ENCODE measurements around the gene NALCN. TPM values are rescaled to one million over a fixed set of nuclear protein-coding genes. Genes with fewer than 3 reads are reported as not detected.

NALCN gene
- total RNA-seq, 1 donor = 11.2 TPM

DNA sequence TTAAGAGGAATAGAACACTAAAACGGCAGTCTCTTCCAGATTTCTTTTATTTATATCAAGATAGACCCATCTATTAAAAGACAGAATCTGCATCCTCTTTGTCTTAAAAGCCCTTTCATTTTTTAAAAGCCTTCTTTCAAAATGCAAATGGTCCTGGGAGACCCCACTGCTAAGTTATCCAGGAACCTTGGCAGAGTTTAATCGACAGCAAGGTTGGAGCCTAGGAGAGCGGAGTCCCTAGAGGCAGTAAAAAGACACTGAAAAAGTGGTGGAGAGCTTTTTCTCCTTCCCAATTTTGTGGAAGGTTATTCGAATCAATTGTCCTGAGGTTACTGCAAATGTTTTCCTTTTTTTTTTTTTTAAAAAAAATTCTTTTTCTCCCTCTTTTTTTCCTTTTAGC lies 294.7 kb downstream of the NALCN start:
- Histone ChIP-seq H3K4me3 (ENCODE audit: insufficient read depth, low read length) (no peak overlapping the region), H3K4me1 (ENCODE audit: insufficient read depth, low read length) (no peaks in the 10 kb centered on the region), H3K79me2 (ENCODE audit: insufficient read depth, low read length) (no peaks in the 10 kb centered on the region), H3K9me3 (ENCODE audit: low read depth, low read length) (no peaks in the 10 kb centered on the region), H3K4me2 (ENCODE audit: insufficient read depth, low read length) (no peak overlapping the region), H3K27ac (ENCODE audit: low read depth, low read length) (no peak overlapping the region), H2AFZ (ENCODE audit: low read length) (no peak overlapping the region), H4K20me1 (ENCODE audit: insufficient read depth, low read length) (no peaks in the 10 kb centered on the region), H3K27me3 (ENCODE audit: insufficient read depth, low read length) (no peaks in the 10 kb centered on the region), H3K36me3 (ENCODE audit: insufficient read depth, low read length) (no peaks in the 10 kb centered on the region)
- no peak for DNase-seq (ENCODE audit: insufficient read length, low spot score, missing footprints)
- TF ChIP-seq, protein P1, sequence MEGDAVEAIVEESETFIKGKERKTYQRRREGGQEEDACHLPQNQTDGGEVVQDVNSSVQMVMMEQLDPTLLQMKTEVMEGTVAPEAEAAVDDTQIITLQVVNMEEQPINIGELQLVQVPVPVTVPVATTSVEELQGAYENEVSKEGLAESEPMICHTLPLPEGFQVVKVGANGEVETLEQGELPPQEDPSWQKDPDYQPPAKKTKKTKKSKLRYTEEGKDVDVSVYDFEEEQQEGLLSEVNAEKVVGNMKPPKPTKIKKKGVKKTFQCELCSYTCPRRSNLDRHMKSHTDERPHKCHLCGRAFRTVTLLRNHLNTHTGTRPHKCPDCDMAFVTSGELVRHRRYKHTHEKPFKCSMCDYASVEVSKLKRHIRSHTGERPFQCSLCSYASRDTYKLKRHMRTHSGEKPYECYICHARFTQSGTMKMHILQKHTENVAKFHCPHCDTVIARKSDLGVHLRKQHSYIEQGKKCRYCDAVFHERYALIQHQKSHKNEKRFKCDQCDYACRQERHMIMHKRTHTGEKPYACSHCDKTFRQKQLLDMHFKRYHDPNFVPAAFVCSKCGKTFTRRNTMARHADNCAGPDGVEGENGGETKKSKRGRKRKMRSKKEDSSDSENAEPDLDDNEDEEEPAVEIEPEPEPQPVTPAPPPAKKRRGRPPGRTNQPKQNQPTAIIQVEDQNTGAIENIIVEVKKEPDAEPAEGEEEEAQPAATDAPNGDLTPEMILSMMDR (IDR thresholded peaks at IDR 0.05; ENCODE audit: extremely low read depth, low read depth, low read length) = no peak

DNA sequence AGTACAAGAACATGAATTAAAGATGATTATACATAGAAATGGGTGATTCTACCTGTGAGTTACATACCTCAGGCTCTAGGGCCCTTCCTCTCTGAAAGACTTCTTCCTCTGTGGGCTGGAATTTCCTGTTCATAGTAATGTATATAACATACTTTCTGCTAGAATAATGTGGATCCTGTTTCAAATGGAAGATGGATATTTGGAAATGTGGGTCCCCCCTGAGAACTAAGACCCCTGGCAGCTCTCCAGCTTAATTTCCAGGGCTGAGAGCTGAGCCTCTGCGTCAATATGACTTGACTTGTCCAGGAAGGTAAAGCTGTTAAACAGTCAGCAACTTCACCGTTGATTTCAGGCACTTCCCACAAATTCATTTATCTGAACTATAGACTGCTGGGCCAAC lies 296.3 kb downstream of the NALCN start:
- Histone ChIP-seq H2AFZ (ENCODE audit: low read length) (no peak overlapping the region), H3K4me1 (ENCODE audit: insufficient read depth, low read length) (no peaks in the 10 kb centered on the region), H3K27ac (ENCODE audit: low read depth, low read length) (no peak overlapping the region), H3K79me2 (ENCODE audit: insufficient read depth, low read length) (no peaks in the 10 kb centered on the region), H3K9me3 (ENCODE audit: low read depth, low read length) (no peaks in the 10 kb centered on the region), H3K27me3 (ENCODE audit: insufficient read depth, low read length) (no peaks in the 10 kb centered on the region), H3K36me3 (ENCODE audit: insufficient read depth, low read length) (no peaks in the 10 kb centered on the region), H4K20me1 (ENCODE audit: insufficient read depth, low read length) (no peaks in the 10 kb centered on the region), H3K4me2 (ENCODE audit: insufficient read depth, low read length) (no peak overlapping the region), H3K4me3 (ENCODE audit: insufficient read depth, low read length) (no peak overlapping the region)
- TF ChIP-seq, protein P1 (IDR thresholded peaks at IDR 0.05; ENCODE audit: extremely low read depth, low read depth, low read length) = no peak
- no peak for DNase-seq (ENCODE audit: insufficient read length, low spot score, missing footprints)

DNA sequence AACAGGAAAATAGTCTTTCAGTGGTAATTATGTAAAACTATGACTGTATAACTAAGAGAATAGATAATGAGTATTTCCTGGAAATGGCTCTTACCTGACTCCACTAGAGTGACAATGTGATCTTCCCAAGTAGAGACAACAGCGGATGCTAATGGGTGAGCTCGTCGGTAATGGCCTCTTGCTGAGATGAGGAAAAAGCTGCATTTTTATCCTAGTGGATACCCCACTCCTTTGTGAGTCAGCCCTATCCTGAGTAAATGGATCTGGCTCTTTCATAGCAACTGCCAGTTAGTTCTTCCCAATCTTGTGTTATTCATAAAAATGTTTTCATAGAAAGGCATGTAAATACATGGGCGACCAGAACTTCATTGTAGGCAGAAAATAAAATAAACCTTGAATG lies 299.5 kb downstream of the NALCN start:
- Histone ChIP-seq H3K27me3 (ENCODE audit: insufficient read depth, low read length) (no peaks in the 10 kb centered on the region), H3K4me1 (ENCODE audit: insufficient read depth, low read length) (no peaks in the 10 kb centered on the region), H3K4me2 (ENCODE audit: insufficient read depth, low read length) (no peak overlapping the region), H3K4me3 (ENCODE audit: insufficient read depth, low read length) (no peak overlapping the region), H4K20me1 (ENCODE audit: insufficient read depth, low read length) (no peaks in the 10 kb centered on the region), H3K9me3 (ENCODE audit: low read depth, low read length) (no peaks in the 10 kb centered on the region), H3K79me2 (ENCODE audit: insufficient read depth, low read length) (no peaks in the 10 kb centered on the region), H3K36me3 (ENCODE audit: insufficient read depth, low read length) (no peaks in the 10 kb centered on the region), H2AFZ (ENCODE audit: low read length) (no peak overlapping the region), H3K27ac (ENCODE audit: low read depth, low read length) (no peak overlapping the region)
- no peak for DNase-seq (ENCODE audit: insufficient read length, low spot score, missing footprints)
- TF ChIP-seq, protein P1 (IDR thresholded peaks at IDR 0.05; ENCODE audit: extremely low read depth, low read depth, low read length) = no peak

DNA sequence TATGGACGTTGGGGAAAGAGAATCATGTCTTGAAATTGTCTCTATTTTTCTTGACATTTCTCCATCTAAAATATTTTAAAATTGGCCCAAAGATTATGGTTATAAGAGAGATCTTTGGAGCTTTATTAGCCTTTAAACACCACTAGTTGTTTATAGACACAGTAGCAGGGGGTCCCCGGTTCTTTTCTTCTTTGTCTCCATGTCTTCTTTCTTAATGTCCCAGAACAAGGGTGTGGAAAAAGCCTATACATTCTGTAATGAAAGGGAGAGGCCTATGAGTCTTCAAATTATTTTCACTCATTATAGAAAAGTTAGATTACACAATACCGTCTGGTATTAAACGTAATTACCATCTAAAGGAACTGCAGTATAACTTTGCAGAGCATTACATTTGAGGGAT lies 300.0 kb downstream of the NALCN start:
- H4K20me1 ChIP-seq (ENCODE audit: insufficient read depth, low read length) = no peaks in the 10 kb centered on the region
- H2AFZ ChIP-seq (ENCODE audit: low read length) = no peak overlapping the region
- no peak overlapping the region for H3K4me2 ChIP-seq (ENCODE audit: insufficient read depth, low read length)
- H3K4me1 ChIP-seq (ENCODE audit: insufficient read depth, low read length) = no peaks in the 10 kb centered on the region
- H3K79me2 ChIP-seq (ENCODE audit: insufficient read depth, low read length) = no peaks in the 10 kb centered on the region
- H3K36me3 ChIP-seq (ENCODE audit: insufficient read depth, low read length) = no peaks in the 10 kb centered on the region
- H3K27ac ChIP-seq (ENCODE audit: low read depth, low read length) = no peak overlapping the region
- H3K4me3 ChIP-seq (ENCODE audit: insufficient read depth, low read length) = no peak overlapping the region
- TF ChIP-seq, protein P1 (IDR thresholded peaks at IDR 0.05; ENCODE audit: extremely low read depth, low read depth, low read length) = no peak
- H3K27me3 ChIP-seq (ENCODE audit: insufficient read depth, low read length) = no peaks in the 10 kb centered on the region
- H3K9me3 ChIP-seq (ENCODE audit: low read depth, low read length) = no peaks in the 10 kb centered on the region
- DNase-seq (ENCODE audit: insufficient read length, low spot score, missing footprints) = no peak

All from osteoblast (primary cell).